Stimulated activated CD8-positive, alpha-beta memory T cell treated with anti-CD3 and anti-CD28 coated beads, Interleukin-12 subunit alpha, Interleukin-12 subunit beta, amount 100 ng/mL, for 1 hour (primary cell): ENCODE data around the gene AASDHPPT.
A peak's percentile ranks its signal among the peaks of the same experiment; 100 is the strongest.
"Not testable (repeated sequence)": the region's sequence is repeated elsewhere in the genome, so short reads cannot be mapped to it uniquely, and the experiment has no call there.

ENCODE experiments used
- DNase-seq: peaks from one replicate; pipeline ENCODE4 v3.0.0-alpha.2; 2020; ENCODE audit warnings: low read depth

The AASDHPPT gene, protein sequence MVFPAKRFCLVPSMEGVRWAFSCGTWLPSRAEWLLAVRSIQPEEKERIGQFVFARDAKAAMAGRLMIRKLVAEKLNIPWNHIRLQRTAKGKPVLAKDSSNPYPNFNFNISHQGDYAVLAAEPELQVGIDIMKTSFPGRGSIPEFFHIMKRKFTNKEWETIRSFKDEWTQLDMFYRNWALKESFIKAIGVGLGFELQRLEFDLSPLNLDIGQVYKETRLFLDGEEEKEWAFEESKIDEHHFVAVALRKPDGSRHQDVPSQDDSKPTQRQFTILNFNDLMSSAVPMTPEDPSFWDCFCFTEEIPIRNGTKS

DNA sequence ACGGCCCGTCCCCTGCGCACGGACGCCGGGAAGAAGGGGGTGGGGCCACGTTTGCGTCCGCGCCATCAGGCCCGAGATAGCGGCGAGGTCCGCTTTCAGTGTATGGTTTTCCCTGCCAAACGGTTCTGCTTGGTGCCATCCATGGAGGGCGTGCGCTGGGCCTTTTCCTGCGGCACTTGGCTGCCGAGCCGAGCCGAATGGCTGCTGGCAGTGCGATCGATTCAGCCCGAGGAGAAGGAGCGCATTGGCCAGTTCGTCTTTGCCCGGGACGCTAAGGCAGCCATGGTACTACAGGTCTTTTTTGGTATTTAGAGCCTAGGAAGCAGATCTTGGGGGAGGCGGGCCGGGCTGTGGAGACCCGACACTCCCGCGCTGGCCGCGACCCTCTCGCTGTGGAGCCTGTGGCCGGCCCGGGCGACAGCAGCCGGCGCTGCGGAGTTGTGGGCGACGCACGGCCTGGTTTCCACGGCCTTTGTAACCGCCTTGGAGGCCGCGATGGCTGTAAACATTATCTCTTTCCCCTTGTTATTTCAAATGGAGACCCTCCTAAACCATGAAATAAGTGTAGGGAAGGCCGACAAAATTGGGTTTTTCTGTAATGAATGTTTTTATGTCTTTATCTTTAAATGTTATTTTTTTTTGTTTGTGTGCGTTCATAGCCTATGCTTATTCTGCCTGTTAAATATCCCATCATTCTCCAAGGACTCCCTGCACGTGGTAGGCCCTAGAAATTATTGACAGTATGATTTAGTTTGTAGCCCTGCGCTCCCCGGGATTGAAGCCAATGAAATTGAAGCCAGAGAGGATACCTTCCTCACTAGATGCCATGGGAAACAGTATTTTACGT, at the start of gene AASDHPPT:
Gene AASDHPPT (plus strand): TSS at position 54 of the 847 bp plus-strand sequence. CDS start 49 bp downstream, at position 103.
- DNase-seq = no peak

DNA sequence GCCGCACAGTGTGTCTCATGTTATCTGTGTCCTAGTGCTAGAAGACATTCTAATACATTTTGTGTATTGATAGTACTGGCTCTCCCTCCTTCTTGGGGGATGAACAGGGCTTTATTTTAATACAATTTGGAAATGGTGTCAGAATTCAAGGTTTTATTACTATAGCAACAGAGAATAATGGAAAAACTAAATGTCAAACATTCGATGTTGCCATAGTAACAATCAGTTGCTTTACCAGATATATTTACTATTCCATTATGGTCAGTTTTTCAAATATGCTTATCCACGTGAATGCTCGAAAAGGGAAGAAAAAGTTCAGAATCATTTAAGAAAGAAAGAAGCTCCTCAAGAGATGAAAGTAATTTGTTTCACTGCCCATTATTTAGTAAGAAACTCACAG, 46.9 kb upstream of the AASDHPPT start:
- DNase-seq = no peak

DNA sequence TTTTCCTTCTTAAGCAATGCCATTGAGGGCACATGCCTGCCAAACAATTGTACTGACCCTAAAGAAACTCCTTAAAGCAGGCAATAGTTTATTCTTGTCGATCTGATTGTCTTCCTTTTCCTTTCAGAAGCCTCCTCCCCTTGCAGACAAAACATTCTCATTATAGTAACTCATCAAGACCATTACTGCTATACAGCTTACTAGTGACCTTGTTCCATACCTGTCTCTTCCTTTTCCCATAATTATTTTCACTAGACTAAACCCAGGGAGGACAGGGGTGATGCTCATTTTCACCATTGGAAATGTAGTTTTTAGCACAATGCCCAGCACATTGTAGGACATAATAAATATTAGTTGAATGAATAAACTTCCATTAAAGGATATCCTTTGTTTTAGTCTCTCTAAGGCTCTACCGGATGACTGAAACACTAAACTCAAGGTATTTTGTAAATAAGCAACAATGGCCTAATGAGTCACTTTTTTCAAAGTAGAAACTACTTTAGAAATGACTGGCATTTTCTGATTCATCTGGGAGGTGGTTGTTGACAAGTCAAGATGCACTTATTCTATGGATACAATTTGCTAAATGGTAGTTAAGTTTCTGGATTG, 46.2 kb upstream of the AASDHPPT start:
- no peak for DNase-seq

DNA sequence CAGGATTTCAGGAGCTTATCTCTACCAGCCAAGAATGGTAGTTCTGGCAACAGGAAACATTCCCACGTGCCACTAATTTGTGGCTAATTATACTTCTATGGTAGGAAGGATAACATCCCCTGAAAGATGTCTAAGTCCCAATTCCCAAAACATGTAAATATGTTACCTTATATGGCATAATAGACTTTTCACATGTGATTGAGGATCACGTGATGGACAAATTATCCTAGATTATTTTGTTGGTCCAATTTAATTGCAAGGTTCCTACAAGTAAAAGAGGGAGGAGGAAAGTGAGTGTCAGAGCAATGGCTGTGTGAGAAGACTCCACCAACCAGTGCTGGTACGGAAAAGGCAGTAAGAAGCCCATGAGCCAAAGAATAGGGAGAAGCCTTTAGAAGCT, 45.5 kb upstream of the AASDHPPT start:
- no peak for DNase-seq

DNA sequence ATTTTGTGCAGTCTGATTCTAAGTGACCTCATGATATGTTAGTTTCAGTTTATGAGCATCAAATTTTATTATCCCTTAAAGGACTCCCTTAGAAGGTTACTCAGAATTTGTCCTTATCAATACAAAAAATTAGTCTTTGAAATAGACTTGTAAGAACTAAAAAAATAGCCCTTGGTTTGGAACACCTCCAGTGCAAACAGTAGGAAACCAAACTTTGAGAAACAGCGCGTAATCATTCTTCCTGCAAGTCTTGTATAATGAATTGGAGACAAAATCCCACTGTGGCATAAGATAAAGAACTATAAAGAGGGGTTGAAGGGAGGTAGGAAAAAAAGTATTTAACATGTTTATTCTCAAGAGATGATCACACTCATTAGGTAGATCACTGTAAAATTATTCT, 44.6 kb upstream of the AASDHPPT start:
- no peak for DNase-seq

DNA sequence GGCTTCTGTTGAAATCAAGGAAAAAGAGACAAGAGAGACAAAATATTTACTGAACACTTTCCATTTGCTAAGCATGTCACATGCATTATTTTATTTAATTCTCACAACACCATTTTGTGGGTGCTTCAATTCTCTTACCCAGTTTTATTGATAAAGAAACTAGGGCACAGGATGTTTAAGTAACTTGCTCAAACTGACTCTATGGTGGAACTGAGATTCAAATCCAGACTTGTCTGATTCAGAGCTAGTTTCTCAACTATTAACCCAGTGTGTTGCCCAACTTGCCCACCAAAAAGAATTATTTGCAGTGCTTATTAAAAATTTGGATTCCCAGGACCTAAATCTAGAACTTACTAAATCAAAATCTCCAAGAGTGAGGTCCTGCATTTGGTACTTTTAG, 33.9 kb upstream of the AASDHPPT start:
- DNase-seq = no peak

DNA sequence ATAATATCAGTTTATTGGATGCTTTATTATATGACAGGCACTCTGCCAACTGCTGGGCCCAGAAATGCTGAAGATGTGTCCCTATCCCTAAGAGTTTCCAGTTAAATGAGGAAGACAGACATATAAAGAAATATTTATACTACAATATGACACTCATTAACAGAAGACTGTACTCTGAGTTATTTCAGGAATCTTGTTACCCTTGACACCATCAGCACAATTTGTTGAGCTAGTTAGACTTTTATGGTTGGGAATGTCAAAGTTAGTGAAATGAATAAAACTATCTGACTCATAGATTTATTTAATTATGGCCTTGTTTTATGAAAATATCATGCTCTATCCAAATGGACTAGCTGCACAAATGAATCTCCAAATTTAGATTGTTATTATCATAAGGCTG, 29.8 kb upstream of the AASDHPPT start:
- no peak for DNase-seq

DNA sequence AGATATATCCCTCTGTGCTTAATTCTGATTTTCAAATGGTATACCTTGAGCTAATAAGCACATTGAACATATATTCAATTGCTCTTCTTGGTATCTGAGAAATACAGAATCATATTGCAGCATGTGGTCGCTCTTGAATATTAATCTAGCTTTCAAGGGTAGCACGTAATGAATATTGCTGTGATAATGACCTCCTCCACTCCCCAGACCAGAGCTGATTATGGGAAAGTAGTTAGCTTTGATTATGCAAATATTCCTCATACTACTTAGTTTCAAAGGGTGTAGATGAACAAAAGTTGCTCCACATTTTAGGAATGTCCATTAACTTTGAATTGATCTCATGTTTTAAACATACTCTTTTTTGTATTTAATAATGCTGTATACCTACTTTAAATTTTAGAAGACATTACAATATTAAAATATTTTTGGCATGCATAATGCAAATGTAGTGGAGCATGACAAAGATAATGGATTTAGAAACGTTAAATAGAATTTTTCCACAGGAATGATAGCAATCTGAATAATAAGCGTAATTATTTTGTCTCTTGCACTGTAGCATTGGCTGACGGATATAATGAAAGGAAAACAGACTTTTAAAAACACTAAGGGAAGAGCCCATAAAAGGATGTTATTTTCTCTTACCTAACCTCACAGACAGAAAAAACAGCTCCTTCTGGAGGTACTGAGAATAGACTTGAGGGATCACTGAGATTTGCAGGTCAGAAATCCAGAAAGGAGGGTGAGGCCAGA, 27.6 kb upstream of the AASDHPPT start:
- DNase-seq = no peak

DNA sequence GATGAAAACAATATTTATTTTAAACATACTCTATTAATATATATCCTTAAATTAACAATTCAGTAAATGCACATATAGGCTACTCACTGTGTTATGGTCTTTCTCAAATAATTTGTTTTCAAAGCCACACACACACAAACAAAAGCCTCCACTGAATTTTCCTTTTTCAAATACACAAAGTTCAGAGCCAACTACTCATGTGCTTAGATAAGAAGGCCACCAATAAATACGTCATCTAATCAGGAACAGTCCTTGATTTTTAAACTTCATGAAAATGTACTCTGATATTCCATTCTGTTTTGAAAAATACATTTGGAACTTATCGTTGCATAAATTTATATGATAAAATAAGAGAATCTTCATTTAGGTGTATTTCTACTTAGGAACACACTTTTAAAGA, 26.4 kb upstream of the AASDHPPT start:
- no peak for DNase-seq

DNA sequence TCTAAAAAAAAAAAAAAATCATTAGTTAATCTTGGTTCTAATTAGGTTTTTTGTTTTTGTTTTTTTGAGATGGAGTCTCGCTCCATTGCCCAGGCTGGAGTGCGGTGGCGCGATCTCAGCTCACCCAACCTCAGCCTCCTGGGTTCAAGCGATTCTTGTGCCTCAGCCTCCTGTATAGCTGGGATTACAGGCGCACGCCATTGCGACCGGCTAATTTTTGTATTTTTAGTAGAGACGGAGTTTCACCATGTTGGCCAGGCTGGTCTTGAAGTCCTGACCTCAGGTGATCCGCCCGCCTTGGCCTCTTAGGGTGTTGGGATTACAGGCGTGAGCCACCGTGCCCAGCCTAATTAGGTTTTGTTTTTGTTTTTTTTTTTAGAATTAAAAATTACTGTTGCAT, 19.1 kb upstream of the AASDHPPT start:
- not testable (repeated sequence) for DNase-seq

DNA sequence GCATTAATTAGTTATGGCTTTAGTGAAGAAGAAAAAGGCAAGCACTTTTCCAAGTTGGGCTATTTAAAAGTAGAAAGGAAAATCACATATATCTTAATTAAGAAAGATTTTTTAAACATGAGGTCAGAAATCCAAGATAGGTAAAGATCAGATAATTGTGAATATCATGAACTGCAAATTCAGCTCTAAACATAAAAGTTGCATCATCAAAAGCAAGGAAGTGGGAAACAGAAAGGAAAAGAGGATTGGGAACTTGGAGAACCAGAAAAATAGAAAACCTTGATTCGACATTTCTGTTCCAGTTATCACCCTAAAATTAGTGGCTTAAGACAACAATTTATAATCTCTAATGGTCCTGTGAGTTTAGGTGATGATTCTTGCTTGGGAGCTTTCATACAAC, 17.8 kb upstream of the AASDHPPT start:
- no peak for DNase-seq

DNA sequence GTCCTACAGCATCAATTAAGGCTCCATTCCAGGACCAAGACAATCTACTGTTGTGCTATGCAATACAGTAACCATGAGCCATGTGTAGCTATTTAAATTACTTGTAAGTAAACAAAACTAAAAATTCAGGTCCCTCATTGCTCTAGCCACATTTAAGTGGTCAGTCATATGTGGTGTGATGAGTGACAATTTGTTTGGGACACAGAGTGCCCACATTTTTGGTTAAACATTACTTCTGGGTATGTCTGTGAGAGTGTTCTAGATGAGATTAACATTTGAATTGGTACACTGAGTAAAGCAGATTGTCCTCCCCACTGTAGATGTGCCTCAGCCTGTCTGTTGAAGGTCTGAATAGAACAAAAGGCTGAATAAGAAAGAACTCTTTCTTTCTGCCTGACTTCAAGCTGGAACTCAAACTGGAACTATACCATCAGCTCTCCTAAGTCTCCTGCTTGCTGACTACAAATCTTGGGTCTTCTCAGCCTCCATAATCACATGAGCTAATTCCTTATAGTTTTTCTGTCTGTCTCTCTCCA, 16.1 kb upstream of the AASDHPPT start:
- no peak for DNase-seq

DNA sequence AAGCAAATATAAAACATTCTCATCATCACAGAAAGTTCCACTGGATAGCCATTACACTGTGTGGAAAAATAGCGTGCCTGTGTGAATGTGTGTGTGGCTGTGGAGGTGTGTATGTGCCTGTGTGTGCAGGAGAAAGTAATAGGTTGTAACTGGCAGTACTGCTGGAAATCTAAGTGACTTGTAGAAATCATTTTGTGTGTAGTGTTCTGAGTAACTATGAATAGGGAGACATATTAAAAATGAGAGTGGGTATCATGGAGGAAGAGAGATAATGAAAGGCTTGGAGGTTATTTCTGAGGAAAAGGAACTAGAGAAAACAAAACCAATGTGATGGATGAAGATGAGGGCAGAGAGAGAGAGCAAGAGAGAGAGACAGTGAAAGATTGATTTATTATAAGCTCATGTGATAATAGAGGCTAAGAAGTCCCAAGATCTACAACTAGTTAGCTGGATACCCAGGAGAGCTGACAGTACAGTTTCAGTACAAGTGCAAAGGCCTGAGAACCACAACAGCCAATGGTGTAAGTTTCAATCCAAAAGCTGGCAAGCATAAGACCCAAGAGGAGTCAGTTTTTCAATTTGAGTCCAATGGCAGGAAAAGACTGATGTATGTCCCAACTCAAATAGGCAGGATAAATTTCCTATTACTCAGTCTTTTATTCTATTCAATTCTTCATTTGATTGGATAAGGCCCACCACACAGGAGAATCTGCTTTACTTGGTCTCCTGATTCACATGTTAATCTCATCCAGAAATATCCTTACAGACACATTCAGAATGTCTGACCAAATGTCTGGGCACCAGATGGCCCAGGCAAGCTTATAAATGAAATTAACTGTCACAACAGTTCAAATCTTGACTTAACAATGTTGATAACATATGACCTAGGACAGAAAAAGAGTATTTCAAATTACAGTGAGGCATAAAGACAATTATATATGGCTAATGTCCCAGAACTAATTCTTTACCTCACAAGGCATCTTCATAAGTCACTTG, 15.2 kb upstream of the AASDHPPT start:
- DNase-seq = no peak

DNA sequence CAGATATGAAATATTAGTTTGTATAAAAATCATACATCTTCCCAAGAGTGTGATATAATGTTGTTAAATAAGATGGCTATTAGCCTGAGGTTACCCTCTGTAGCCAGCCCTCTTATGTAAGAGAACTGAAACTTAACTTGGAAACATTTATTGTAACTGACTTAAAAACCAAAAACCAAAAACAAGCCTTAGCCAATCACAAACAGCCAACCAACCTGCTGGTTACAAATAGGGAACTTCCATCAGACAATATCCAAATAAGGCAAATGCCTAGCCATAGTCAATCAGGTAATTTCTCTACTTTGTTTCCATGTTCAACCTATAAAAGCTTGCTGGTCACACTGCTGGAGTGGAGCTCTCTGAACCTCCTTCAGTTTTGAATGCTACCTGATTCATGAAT, 14.5 kb upstream of the AASDHPPT start:
- no peak for DNase-seq

DNA sequence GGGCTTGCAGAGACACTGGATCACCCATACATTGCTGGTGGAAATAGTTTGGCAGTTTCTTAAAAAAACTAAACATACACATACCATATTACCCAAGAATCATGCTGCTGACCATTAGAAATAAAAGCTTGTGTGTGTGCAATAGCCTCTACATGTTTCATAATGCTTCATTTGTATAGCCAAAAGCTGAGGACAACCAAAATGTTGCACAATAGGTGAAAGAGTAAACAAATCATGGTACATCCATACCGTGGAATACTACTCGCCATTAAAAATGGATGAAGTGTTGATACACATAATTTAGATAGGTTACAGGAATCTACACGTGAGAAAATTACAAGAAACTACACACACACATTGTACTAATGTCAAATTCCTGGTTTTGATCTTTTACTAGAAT, 6.9 kb upstream of the AASDHPPT start:
- no peak for DNase-seq

DNA sequence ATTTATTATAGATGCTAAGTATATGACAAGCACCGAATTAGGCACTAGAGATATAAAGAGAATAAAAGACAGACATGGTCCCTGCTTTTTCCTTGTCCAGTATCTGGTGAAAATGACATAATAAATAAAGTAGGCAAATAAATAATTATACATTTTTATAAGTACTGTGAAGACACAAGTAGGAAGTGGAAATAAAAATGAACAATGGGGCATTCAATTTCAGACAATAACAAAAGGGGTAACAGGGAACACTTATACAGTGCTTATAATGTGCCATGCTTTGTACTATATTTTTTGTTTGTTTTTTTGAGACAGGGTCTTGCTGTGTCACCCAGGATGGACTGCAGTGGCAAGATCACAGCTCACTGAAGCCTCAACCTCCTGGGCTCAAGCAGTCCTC, 4.7 kb upstream of the AASDHPPT start:
- no peak for DNase-seq

DNA sequence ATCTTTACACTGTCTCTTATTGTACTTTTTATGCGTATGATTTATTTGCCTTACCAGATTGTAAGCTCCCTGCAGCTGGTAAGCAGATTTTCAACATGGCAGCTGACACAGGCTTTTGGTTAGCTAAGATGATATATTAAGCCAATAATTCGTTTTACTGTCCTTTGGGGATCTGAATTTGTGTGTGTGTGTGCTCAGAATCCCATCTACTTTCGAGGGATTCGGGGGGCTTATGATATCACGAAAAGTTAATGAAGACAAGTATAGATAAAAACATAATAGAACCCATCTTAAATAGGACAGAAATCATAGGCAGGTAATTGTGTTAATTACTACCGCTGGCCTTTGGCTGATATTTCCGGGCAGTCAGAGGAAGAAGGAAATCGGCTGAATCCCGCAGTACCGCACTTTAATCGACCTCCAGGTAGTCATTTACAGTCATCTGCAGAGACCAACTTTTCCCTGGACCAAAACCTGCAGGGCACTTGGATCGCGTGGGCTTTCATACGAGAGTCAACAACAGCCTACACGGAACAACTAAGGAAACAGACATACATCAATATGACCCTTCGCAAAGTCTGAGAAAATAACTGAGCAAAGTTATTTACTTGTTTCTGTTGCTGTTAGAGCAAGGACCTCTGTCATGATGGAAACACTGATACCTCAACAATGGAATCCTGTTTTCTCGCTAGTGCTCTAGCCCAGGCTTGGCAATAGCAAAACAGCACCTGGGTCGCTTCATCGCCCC, 1.1 kb upstream of the AASDHPPT start:
- DNase-seq = no peak

DNA sequence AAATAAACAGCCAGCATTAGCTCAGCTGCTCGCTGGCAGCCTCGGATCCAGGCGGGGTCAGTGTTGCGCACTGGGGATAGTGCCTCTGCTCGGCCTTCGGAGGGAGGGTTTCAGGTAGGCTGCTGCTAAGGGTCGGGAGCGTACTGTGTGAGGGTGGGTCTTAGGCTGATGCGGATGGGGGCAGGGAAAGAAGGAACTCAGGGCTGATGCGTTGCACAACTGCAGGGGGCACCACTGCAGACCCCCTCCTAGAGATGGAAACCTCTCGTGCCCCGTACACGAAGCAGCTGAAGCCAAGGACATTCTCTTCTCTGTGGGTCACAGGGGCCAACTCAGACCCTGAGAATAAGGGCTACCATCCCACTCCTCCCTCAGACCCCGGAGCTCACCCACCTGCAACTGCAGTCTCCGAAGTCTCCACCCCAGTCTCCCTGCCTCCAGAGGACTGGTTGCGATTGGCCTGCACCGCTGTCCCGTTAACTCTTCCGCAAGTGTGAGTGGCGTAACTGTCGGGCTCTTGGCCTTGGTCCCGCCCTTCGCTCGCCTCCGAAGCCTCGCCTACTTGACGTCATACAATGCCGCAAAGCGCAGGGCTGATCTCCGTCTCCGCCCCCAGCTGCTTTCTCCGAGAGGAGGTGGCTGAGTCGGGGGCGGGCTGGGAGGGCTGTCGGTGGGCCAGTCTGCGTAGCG, 398 bp upstream of the AASDHPPT start, which contains the start of gene KBTBD3:
Gene KBTBD3 (minus strand): TSS at position 429 of the 690 bp plus-strand sequence. CDS start 18,250 bp downstream, outside the sequence.
- peak; percentile 97 for DNase-seq

DNA sequence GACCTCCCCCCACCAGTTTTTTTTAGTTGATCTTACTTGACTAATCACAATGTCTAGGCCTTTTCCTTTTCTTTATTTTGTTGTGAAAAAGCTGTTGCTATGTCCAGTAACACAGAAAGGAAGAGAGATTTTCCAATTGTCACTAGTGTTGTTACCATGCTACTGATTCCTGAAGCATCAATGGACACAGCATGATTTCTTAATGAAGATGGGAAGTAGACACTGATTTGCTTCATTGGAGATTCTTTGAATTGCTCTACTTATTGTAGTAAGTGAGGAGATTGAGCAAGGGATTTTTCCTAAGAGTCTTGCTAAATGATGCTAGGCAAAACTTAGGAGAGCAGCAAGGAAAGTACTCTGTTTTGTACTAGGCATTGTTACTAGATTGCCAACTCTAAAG, 4.6 kb downstream of the AASDHPPT start:
- no peak for DNase-seq
